Panc1 (cell line): ENCODE measurements around the gene APEX1. TPM values are rescaled to one million over a fixed set of nuclear protein-coding genes. Genes with fewer than 3 reads are reported as not detected.

Source experiments
- ATAC-seq: fragments of 200-7000 bp; cut with Tn5 transposase; 2 replicates; pipeline ENCODE4 v1.9.1; 2020; ENCODE audit warnings: mild to moderate bottlenecking, moderate library complexity
- BruUV-seq: library from RNA; stranded (reverse); fragments of 400-500 nt; replicated peaks from 2 replicates; lab custom pipeline; 2021; lab: Mats Ljungman, UMichigan
- CTCF ChIA-PET: fragments of 300-600 bp; sonication (Branson Sonifier 250); formaldehyde crosslinking; loops from one replicate; lab custom pipeline; 2022; ENCODE audit warnings: antibody characterized with exemption; lab: Charles Lee
- POLR2A ChIA-PET: fragments of 300-600 bp; sonication (Branson Sonifier 250); formaldehyde crosslinking; loops from one replicate; lab custom pipeline; 2022; ENCODE audit warnings: antibody characterized with exemption; lab: Charles Lee
- DNase-seq: peaks from one replicate; pipeline ENCODE4 v3.0.0-alpha.2; 2010; ENCODE audit warnings: low read depth, low spot score
- H3K27ac ChIP-seq: 2 replicates; pipeline ENCODE4 v1.5.1; 2011; ENCODE audit warnings: mild to moderate bottlenecking, low read length, inconsistent platforms
- H3K27me3 ChIP-seq: fragments of 200-500 bp; sonication (Bioruptor generic); 2 replicates; pipeline ENCODE4 v1.6.0; 2014; ENCODE audit warnings: low read length, inconsistent platforms; ENCODE audit not compliant: control insufficient read depth, insufficient read depth
- H3K36me3 ChIP-seq: fragments of 200-500 bp; sonication (Bioruptor generic); 2 replicates; pipeline ENCODE4 v1.5.1; 2014; ENCODE audit warnings: inconsistent platforms, mild to moderate bottlenecking, low read length, moderate library complexity; ENCODE audit not compliant: control insufficient read depth, insufficient read depth
- H3K4me1 ChIP-seq: 2 replicates; pipeline ENCODE4 v1.5.1; 2011; ENCODE audit warnings: inconsistent platforms, mild to moderate bottlenecking, low read length, moderate library complexity; ENCODE audit not compliant: control insufficient read depth, insufficient read depth
- H3K4me3 ChIP-seq, 2 experiments: 2 replicates each; pipeline ENCODE4 v1.5.1; 2011 to 2012; ENCODE audit warnings: low read depth in 2 of 2, low read length in 2 of 2, mild to moderate bottlenecking in 2 of 2, inconsistent platforms in 1 of 2, moderate library complexity in 1 of 2
- H3K9me3 ChIP-seq: fragments of 200-500 bp; sonication (Bioruptor generic); 2 replicates; pipeline ENCODE4 v1.5.1; 2014; ENCODE audit warnings: low read depth, mild to moderate bottlenecking, inconsistent platforms, low read length, moderate library complexity; ENCODE audit not compliant: control insufficient read depth, insufficient read depth
- POLR2AphosphoS5 ChIP-seq: IDR thresholded peaks from 2 replicates; pipeline ENCODE4 v1.6.1; 2012; ENCODE audit warnings: mild to moderate bottlenecking, low read depth, low read length, moderate library complexity
- SIN3A ChIP-seq: IDR thresholded peaks from 2 replicates; pipeline ENCODE4 v1.6.1; 2012; ENCODE audit warnings: low read depth, mild to moderate bottlenecking, low read length, moderate library complexity, borderline replicate concordance; ENCODE audit not compliant: insufficient read depth
- TCF7L2 ChIP-seq: IDR thresholded peaks from 2 replicates; pipeline ENCODE4 v1.6.1; 2011; ENCODE audit warnings: mild to moderate bottlenecking, low read depth, low read length, inconsistent platforms
- in situ Hi-C: cut with HindIII; loops from 2 replicates; pipeline ENCODE4 v1.10.0; 2016; ENCODE audit warnings: low sequenced_read_pairs, low pct_unique_long_range_greater_than_20kb
- intact Hi-C: fragments of 100-400 bp; cut with micrococcal nuclease; formaldehyde crosslinking; loops from one replicate; pipeline ENCODE4 v1.10.0; 2022; ENCODE audit not compliant: unreplicated experiment
- total RNA-seq: library from RNA; stranded (reverse); gene quantifications from one replicate; pipeline ENCODE4 v1.2.1, GENCODE V29; 2021; ENCODE audit not compliant: unreplicated experiment
- TF ChIP-seq, protein P1 (sequence below): fragments of 450-650 bp; IDR thresholded peaks from 2 replicates; pipeline ENCODE4 v1.5.1; 2017; ENCODE audit warnings: mild to moderate bottlenecking
- TF ChIP-seq, protein P2 (sequence below), 2 experiments: IDR thresholded peaks; 2 replicates each; pipeline ENCODE4 v1.6.1; 2011 to 2012; ENCODE audit warnings: low read depth in 2 of 2, control low read depth in 1 of 2, low read length in 1 of 2, mild to moderate bottlenecking in 1 of 2, moderate library complexity in 1 of 2; ENCODE audit not compliant: insufficient read depth in 1 of 2

Gene APEX1
- total RNA-seq, 1 experiment from 2014 or later, result 163 TPM

DNA sequence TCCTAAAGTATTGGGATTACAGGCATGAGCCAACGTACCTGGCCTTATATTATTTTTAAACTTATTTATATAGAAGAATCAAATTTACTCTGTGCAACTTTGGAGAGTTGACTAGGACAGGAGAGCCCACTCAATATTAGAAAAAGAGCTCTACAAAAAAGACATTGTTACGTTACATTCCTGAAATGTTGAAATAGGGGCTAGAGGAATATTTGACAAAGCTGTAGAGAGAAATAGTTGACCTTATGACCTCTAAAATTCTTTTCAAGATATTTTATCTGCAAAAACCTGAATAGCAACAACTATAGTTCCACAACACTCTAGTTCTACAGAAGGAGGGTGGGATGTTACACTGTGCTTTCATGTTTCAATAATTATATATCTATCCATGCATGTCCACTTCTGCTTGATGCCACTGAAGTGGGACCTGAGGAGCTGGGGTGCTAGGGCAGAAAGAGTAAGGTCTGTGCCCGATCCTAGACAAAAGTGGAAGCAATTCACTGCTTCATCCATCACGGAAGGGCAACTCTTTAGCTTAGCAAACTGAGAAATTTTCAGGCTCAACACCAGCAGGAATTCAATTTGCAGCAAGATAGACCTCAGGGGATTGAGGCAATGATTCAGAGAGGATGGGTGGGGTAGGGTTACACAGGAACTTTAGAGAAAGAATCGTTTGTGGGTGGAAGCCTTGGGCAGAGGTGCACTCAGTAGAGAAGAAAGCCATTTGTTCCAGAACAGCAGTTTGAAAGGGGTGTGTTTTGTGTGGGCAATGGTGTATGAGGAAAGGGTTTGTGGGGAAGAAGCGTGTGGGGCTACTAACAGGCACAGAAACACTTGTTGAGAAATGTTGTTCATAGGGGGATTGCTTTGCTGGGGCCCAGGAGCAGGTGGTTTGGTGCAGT lies 34.3 kb downstream of the APEX1 start:
- CTCF ChIA-PET, result no interaction called here
- ATAC-seq, result no peak

GRCh38 chr14:20490563-20490962 lies 35.5 kb downstream of the APEX1 start:
- CTCF ChIA-PET, result no interaction called here
- TF ChIP-seq POLR2AphosphoS5 (no peak), TCF7L2 (no peak), SIN3A (no peak)
- TF ChIP-seq, protein P1, sequence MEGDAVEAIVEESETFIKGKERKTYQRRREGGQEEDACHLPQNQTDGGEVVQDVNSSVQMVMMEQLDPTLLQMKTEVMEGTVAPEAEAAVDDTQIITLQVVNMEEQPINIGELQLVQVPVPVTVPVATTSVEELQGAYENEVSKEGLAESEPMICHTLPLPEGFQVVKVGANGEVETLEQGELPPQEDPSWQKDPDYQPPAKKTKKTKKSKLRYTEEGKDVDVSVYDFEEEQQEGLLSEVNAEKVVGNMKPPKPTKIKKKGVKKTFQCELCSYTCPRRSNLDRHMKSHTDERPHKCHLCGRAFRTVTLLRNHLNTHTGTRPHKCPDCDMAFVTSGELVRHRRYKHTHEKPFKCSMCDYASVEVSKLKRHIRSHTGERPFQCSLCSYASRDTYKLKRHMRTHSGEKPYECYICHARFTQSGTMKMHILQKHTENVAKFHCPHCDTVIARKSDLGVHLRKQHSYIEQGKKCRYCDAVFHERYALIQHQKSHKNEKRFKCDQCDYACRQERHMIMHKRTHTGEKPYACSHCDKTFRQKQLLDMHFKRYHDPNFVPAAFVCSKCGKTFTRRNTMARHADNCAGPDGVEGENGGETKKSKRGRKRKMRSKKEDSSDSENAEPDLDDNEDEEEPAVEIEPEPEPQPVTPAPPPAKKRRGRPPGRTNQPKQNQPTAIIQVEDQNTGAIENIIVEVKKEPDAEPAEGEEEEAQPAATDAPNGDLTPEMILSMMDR, result no peak
- H3K27ac ChIP-seq, result no peak overlapping the region
- in situ Hi-C loops (no loop called here), intact Hi-C loops (no loop called here)
- no peaks in the 10 kb centered on the region for H3K36me3 ChIP-seq
- H3K9me3 ChIP-seq, result no peaks in the 10 kb centered on the region
- POLR2A ChIA-PET, result no interaction called here
- ATAC-seq (no peak), DNase-seq (no peak)
- no peaks in the 10 kb centered on the region for H3K4me1 ChIP-seq
- no peaks in the 10 kb centered on the region for H3K27me3 ChIP-seq
- BruUV-seq, result no TSS peak
- no peak overlapping the region for H3K4me3 ChIP-seq

More for the DNA sequence above, 34.3 kb downstream of the APEX1 start:
- no peak for TF ChIP-seq SIN3A
- TF ChIP-seq TCF7L2, result no peak
- no peak for TF ChIP-seq POLR2AphosphoS5
- TF ChIP-seq, protein P2, sequence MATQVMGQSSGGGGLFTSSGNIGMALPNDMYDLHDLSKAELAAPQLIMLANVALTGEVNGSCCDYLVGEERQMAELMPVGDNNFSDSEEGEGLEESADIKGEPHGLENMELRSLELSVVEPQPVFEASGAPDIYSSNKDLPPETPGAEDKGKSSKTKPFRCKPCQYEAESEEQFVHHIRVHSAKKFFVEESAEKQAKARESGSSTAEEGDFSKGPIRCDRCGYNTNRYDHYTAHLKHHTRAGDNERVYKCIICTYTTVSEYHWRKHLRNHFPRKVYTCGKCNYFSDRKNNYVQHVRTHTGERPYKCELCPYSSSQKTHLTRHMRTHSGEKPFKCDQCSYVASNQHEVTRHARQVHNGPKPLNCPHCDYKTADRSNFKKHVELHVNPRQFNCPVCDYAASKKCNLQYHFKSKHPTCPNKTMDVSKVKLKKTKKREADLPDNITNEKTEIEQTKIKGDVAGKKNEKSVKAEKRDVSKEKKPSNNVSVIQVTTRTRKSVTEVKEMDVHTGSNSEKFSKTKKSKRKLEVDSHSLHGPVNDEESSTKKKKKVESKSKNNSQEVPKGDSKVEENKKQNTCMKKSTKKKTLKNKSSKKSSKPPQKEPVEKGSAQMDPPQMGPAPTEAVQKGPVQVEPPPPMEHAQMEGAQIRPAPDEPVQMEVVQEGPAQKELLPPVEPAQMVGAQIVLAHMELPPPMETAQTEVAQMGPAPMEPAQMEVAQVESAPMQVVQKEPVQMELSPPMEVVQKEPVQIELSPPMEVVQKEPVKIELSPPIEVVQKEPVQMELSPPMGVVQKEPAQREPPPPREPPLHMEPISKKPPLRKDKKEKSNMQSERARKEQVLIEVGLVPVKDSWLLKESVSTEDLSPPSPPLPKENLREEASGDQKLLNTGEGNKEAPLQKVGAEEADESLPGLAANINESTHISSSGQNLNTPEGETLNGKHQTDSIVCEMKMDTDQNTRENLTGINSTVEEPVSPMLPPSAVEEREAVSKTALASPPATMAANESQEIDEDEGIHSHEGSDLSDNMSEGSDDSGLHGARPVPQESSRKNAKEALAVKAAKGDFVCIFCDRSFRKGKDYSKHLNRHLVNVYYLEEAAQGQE (IDR thresholded peaks at IDR 0.05; ENCODE audit: insufficient read depth in 1 of 2, low read depth in 2 of 2, low read length in 1 of 2), result no peak
- TF ChIP-seq, protein P1, result no peak
- H3K27ac ChIP-seq, result no peak overlapping the region
- BruUV-seq, result no TSS peak
- no peaks in the 10 kb centered on the region for H3K36me3 ChIP-seq
- no peak for DNase-seq
- POLR2A ChIA-PET, result interaction anchor here (0.6 kb wide), 1 partner anchor 60 kb away, joined by 4 read pairs; no protein-coding TSS in a partner anchor
- intact Hi-C loops (no loop called here), in situ Hi-C loops (no loop called here)
- no peaks in the 10 kb centered on the region for H3K4me1 ChIP-seq
- H3K9me3 ChIP-seq, result no peaks in the 10 kb centered on the region
- H3K27me3 ChIP-seq, result no peaks in the 10 kb centered on the region
- H3K4me3 ChIP-seq, result no peak overlapping the region
